Left ventricle myocardium superior (tissue), 1 donor: Measurements from ENCODE around the gene CDH13. TPM values are rescaled to one million over a fixed set of nuclear protein-coding genes. Genes with fewer than 3 reads are reported as not detected.
A peak's percentile ranks its signal among the peaks of the same experiment; 100 is the strongest.

Source experiments
- ATAC-seq: fragments of 200-7000 bp; cut with Tn5 transposase; one replicate; pipeline ENCODE4 v1.9.1; 2020; ENCODE audit warnings: mild to moderate bottlenecking, moderate library complexity
- DNase-seq: peaks from one replicate; pipeline ENCODE4 v3.0.0-alpha.2; 2020
- intact Hi-C: fragments of 100-400 bp; cut with micrococcal nuclease; formaldehyde crosslinking; loops from one replicate; pipeline ENCODE4 v1.11.0; 2022
- total RNA-seq: library from RNA; stranded (reverse); fragmentation: NEBNext Ultra II Directional; extraction: Animal tissue kit (Norgen Biotek cat#: 25700); gene quantifications from one replicate; pipeline ENCODE4 v1.2.1, GENCODE V29; 2021
- donor health status: DM: no; HTN: yes; CAD: no; lungs with severe emphysema.

Gene CDH13
- total RNA-seq, 1 donor from 2014 or later = 167 TPM

DNA sequence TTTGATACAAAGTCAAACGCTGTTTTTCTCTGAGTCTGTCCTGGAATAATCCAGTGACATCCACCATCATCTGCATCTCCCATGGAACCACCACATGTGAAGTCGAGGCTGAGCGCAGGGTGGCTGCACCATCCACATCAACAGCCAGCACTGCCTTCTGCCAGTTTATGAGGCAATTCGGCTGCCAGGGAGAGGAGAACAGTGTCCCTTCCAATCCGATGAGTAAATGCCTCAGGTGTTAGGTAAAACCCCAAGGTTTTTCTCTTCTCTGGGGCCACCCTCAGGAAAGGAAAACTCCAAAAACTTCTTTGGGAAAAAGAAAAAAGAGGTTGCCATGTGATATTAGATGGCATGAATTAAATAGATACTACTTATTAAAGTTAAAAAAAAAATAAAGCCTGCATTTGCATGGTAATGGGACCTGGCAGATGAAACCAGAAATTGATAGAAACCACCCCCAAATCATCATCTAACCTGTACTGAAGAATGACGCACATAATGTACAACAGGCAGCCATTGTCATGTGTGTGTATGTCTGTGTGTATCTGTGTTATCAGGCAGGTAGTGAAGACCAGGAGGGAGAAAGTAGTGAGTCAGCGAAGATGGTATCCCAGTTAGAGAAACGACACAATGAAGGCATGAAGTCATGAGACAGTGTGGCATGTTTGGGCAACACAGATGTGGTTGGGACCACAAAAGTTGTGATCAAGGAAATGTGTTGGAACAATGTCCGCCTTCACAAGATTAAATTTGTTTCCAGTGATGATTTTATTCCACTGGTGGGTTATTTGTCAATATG is 478.7 kb downstream of the CDH13 start:
- intact Hi-C loops = no loop called here
- DNase-seq (no peak), ATAC-seq (no peak)

DNA sequence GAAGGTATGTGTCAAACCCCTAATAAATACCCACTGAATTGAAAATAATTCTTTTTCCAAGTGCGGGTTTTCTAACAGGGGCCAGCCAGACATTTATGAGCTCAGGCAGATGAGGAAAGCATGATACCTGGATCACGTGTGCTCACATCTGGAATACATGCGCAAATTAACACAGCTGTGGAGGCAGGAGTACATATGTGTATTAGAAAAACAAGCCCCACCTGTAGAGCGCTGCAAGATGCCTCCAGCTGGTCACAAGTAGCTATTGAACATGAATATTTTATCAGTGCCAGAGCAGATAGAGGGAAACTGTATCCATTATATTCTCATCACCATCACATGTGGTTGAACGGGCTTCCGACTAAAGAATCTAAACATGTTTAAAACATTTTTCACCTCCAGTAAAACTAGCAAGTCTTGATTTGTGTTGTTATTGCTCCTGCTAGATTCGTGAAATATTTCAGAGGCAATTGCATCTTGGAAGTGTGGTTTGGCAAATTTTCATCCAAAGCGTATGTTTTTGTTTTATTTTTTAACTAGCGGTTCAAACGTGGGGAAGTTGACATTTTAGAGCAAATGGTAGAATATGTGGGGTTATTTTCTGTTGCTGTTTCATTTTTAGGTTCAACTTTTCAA is 482.8 kb downstream of the CDH13 start:
- intact Hi-C loops = no loop called here

DNA sequence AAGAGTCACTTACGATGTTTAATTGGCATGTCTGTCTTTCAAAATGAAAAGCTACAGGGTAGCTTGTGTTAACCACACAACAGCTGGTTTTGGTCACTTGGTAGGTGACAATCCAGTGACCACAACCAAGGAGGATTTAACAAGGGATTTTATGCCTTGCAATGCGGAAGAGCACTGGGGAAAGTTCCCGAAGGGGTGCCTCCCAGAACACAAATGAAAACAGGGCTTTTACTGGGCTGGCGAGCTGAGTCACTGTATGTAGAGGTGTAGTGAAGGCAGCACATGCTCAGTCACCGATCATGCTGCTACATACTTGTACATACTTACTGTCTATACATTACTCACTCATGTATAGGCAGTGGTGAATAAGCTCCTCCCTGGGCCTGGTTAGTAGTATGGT is 483.5 kb downstream of the CDH13 start:
- ATAC-seq (no peak), DNase-seq (no peak)
- intact Hi-C loops = no loop called here

More for the DNA sequence above, 482.8 kb downstream of the CDH13 start:
- DNase-seq = no peak
- no peak for ATAC-seq

DNA sequence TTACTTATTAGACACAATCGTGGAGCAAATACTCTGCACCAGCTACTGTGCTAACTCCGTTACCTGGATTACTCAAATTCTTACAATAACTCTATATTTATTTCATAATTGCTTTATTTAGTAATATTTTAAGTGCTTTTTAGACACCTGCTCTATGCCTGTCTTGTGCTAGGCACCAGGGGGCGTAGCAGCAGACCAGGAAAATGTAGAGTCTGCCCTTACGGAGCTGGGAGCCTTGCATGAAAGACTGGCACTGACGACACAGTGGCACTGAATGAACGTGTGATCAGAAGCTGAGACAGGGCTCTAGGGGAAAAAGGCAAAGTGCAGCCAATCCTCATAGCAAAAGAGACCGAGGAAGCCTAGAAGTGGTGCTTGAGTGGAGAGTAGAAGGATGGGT is 486.5 kb downstream of the CDH13 start:
- DNase-seq (no peak), ATAC-seq (peak; percentile 29)
- intact Hi-C loops = no loop called here

DNA sequence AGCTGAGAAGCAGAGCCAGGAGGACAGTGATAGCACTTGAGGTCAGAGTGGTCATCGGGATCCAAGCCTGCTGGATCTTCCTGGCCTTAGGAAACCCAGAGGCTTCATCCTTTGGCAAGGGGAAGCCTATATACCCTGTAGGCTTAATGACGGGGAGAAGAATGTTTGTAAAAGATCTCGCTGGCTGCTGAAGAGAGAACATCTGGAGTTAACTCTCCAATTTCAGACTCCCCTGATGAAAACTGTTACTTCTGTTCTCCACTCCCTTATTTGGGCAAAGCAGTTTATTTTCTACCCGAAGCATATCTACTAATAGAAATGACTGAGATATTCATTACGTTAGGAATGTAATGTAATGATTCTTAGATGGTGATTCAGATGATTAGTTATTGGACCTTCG is 487.0 kb downstream of the CDH13 start:
- DNase-seq = no peak
- ATAC-seq = no peak
- intact Hi-C loops = no loop called here

- intact Hi-C loops = no loop called here
- ATAC-seq = no peak
- no peak for DNase-seq
Measured at GRCh38 chr16:83115491-83116232, 488.9 kb downstream of the CDH13 start.

DNA sequence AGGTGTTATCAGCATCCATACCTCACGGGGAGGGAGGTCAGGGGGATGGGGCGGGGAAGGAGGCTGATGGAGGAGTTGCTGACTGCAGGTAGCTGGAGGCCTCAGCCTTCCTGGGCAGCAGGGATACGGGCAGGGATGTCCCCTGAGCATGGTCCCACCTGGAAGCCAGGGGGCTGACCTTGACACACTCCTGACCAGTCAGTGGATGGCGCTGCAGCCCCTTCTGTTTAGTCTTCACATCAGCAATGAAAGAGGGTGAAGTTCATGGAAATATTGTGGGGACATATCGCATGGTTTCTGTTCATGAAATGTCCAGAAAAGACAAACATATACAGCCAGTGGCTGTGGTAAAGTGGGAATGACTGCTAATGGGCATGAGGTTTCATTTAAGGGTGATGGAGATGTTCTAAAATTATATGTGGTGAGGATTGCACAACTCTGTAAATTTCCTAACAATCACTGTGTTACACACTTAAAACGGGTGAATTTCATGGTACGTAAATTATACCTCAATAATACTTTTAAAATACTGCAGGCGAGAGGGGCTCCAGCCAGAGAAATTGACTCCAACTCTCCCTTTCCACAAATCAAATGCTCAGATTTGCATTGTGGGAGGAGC is 489.6 kb downstream of the CDH13 start:
- ATAC-seq = no peak
- DNase-seq = no peak
- intact Hi-C loops = no loop called here

DNA sequence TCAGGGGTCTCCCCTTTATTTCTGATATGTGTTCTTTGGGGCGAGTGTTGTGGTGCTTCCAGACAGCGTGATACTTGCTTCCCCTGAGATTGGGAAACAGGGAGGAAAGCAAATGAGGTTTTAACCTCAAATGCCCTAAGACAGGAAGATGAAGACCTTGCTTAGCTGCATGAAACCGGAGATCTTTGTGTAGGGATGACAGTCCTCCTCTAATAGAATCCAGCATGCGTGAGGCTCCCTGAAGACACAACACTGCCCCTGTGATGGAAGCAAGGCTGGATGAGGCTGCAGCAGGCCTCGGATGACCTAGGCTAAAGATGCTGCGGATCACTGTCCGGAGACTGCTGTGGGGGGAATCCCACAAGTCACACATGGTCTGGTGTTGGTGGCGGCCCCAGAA is 491.0 kb downstream of the CDH13 start:
- intact Hi-C loops = no loop called here
- no peak for ATAC-seq
- DNase-seq = no peak

- intact Hi-C loops = no loop called here
- ATAC-seq = no peak
- DNase-seq = no peak
Measured at GRCh38 chr16:83118365-83118764, 491.6 kb downstream of the CDH13 start.

DNA sequence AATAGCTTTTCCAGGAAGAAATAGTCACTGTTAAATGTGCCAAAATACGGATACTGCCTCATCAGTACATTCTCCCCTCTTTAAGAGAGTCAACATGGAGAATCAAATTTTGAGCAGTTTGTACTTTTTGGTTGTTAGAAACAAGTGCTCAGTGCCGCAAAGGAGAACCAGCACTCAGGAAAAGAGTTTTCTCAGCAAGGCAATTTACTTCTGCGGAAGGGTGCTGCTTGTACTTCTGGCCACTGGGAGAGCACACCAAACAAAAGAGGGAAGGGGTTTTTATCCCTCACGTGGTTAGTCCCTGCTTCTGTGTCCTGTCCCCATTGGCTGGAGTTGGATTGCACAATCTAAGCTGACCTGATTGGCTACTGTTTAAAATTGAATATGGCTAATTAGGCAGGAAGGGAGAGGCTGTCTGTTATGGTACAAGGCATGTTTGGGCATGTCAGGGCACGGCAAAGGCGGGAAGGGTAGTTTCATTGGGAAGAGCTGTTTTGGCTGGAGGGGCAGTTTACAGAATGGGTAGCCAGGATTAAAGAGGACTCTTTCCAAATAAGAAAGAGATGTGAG is 499.3 kb downstream of the CDH13 start:
- no peak for DNase-seq
- no peak for ATAC-seq
- intact Hi-C loops = no loop called here

- ATAC-seq (no peak), DNase-seq (no peak)
- intact Hi-C loops = no loop called here
Measured at GRCh38 chr16:83128041-83128440, 501.3 kb downstream of the CDH13 start.

DNA sequence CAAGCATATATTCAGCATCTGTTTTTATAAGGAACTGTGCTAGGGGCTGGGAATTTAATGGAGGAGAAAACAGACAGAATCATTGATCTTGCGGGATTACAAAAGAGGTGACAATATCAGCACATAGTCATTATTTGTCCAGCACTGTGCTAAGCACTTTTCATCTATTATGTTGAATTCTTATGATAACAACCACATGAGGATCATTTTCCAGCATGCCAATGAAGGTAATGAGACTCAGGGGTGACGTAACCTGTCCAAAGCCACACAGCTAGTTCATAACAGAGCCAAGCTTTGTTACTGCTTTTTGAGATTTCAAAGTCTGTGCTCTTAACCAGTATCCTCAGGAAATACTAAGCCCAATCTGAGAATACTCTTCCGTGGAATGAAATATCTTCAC is 503.3 kb downstream of the CDH13 start:
- DNase-seq = no peak
- ATAC-seq = no peak
- intact Hi-C loops = no loop called here

GRCh38 chr16:83134638-83135037 is 507.9 kb downstream of the CDH13 start:
- intact Hi-C loops = no loop called here
- ATAC-seq = no peak
- DNase-seq = no peak

- DNase-seq = no peak
- ATAC-seq = no peak
- intact Hi-C loops = no loop called here
Measured at GRCh38 chr16:83136419-83136818, 509.6 kb downstream of the CDH13 start.

- no peak for ATAC-seq
- intact Hi-C loops = no loop called here
- DNase-seq = no peak
Measured at GRCh38 chr16:83136924-83137323, 510.2 kb downstream of the CDH13 start.

DNA sequence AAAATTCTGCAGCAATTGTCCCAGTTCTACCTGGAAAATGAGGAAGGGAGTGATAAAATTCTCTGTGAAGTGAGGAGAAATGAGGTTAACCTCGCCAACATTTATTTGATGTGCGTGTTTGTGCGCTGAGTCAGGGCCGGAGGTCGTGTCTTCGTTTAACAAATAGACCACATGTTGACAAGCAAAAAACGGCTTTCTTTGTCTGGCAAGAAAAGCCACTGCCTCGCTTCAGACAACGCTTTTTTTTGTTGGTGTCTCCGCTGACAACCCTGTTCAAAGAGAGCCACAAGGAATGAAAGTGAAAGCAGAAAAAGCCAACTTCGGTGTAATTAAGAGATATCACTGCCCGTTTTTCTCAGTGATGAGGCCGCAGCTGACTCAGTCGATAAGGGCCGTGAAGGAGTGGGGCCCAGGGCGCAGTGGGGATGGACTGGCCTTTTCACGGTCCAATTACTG is 510.6 kb downstream of the CDH13 start:
- ATAC-seq (peak; percentile 41), DNase-seq (no peak)

GRCh38 chr16:83137894-83138293 is 511.1 kb downstream of the CDH13 start:
- no peak for ATAC-seq
- intact Hi-C loops = no loop called here
- no peak for DNase-seq

More for the DNA sequence above, 510.6 kb downstream of the CDH13 start:
- intact Hi-C loops = no loop called here

DNA sequence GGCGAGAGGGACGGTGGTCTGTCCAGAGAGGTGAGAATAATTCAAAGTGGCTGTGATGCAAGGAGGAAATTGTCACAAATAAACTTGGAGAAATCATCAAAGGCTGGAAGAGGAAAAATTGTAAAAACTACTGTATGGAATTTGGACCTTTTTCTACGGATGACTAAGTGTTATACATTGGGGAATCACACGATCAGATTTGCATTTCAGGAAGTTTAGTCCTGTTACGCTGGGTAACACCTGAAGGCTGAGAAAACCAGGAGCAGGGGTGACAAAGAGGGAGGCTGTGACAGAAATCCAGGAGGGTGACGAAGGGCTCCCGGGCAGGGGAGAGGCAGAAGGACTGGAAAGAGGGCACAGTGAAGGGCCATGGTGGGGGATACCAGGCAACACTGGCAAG is 511.7 kb downstream of the CDH13 start:
- ATAC-seq (no peak), DNase-seq (no peak)
- intact Hi-C loops = no loop called here

DNA sequence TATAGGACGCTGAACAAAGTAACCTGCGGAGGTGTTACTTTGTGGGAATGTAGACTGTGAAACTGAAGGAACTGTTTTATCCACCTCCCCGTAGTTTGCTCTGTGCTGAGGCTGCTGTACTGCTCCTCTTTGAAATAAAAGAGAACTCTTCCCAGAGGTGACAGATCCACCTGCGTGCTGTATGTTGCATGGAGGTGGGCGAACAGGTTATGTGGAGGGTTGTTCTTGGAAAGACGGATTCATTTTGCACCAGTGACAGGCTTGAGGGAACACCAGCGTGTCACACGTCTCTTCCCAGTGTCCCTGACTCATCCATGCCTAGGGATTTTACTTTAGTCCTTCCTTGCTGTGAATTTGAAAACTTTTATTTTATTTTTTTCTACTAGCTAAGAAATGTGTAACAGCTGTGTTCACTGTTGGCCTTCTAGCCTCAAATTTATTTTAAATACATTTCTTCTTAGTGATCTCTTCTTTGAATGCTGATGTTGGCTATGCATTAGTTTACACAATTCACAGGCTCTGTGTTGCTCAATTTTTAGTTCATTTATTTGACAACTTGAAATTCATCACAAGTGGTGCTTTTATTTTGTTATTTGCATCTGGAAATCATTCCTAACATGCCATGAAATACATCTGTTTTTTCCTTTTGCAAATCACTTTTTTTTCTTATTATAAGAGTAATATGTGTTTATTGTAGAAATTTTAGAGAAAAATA is 512.4 kb downstream of the CDH13 start:
- intact Hi-C loops = no loop called here
- ATAC-seq = no peak

More for the DNA sequence above, 512.4 kb downstream of the CDH13 start:
- no peak for DNase-seq
